MM.1S (cell line): ENCODE measurements around the gene PCDH17.

ENCODE experiments used
- DNase-seq: peaks from one replicate; pipeline ENCODE4 v3.0.0-alpha.2; 2015
- H2AFZ ChIP-seq: fragments of 300-600 bp; sonication (generic); 2 replicates; pipeline ENCODE4 v1.6.0; 2016; ENCODE audit warnings: antibody characterized with exemption, low read length
- H3F3A ChIP-seq: fragments of 300-600 bp; sonication (generic); 2 replicates; pipeline ENCODE4 v1.6.1; 2016; ENCODE audit warnings: mild to moderate bottlenecking, antibody characterized with exemption, low read length, moderate library complexity, mixed read lengths; ENCODE audit not compliant: insufficient read depth
- H3K27ac ChIP-seq: fragments of 300-600 bp; sonication (generic); 2 replicates; pipeline ENCODE4 v1.5.1; 2016; ENCODE audit warnings: mild to moderate bottlenecking, low read length
- H3K27me3 ChIP-seq: fragments of 300-600 bp; sonication (generic); replicated peaks from 2 replicates; pipeline ENCODE4 v1.6.0; 2016; ENCODE audit warnings: low read length; ENCODE audit not compliant: insufficient read depth
- H3K36me3 ChIP-seq: fragments of 300-600 bp; sonication (generic); replicated peaks from 2 replicates; pipeline ENCODE4 v1.6.1; 2016; ENCODE audit warnings: mild to moderate bottlenecking, low read length, mixed read lengths; ENCODE audit not compliant: insufficient read depth
- H3K4me1 ChIP-seq: fragments of 300-600 bp; sonication (generic); 2 replicates; pipeline ENCODE4 v1.6.1; 2016; ENCODE audit warnings: low read length, mixed read lengths
- H3K4me2 ChIP-seq: fragments of 300-600 bp; sonication (generic); 2 replicates; pipeline ENCODE4 v1.6.0; 2016; ENCODE audit warnings: low read depth, low read length
- H3K4me3 ChIP-seq: fragments of 300-600 bp; sonication (generic); 2 replicates; pipeline ENCODE4 v1.5.1; 2016; ENCODE audit warnings: low read length, mixed read lengths
- H3K79me2 ChIP-seq: fragments of 300-600 bp; sonication (generic); 2 replicates; pipeline ENCODE4 v1.6.1; 2016; ENCODE audit warnings: mixed run types, low read length, mixed read lengths
- H3K9ac ChIP-seq: fragments of 300-600 bp; sonication (generic); 2 replicates; pipeline ENCODE4 v1.6.1; 2016; ENCODE audit warnings: low read length, mixed read lengths
- H3K9me2 ChIP-seq: fragments of 300-600 bp; sonication (generic); replicated peaks from 2 replicates; pipeline ENCODE4 v1.6.1; 2016; ENCODE audit warnings: mild to moderate bottlenecking, low read length, mixed read lengths; ENCODE audit not compliant: insufficient read depth
- H3K9me3 ChIP-seq: fragments of 300-600 bp; sonication (generic); replicated peaks from 2 replicates; pipeline ENCODE4 v1.6.1; 2016; ENCODE audit warnings: mild to moderate bottlenecking, low read length, mixed read lengths; ENCODE audit not compliant: insufficient read depth
- H4K20me1 ChIP-seq: fragments of 300-600 bp; sonication (generic); 2 replicates; pipeline ENCODE4 v1.6.1; 2016; ENCODE audit warnings: mild to moderate bottlenecking, low read length, moderate library complexity, mixed read lengths; ENCODE audit not compliant: insufficient read depth
- CTCF ChIP-seq: fragments of 300-600 bp; sonication (generic); IDR thresholded peaks from 2 replicates; pipeline ENCODE4 v1.5.1; 2016; ENCODE audit warnings: antibody characterized with exemption, low read length, mixed read lengths
- EZH2 ChIP-seq: fragments of 300-600 bp; sonication (generic); optimal IDR thresholded peaks from 2 replicates; pipeline ENCODE3; 2017; ENCODE audit warnings: low read depth, mild to moderate bottlenecking, antibody characterized with exemption, low read length, mixed read lengths
- EZH2phosphoT487 ChIP-seq: fragments of 300-600 bp; sonication (generic); IDR thresholded peaks from 2 replicates; pipeline ENCODE4 v1.6.1; 2018; ENCODE audit warnings: antibody characterized with exemption, low read length

PCDH17 gene

GRCh38 chr13:57724486-57725272 is 93.1 kb downstream of the PCDH17 start:
- no peak overlapping the region for H3K9ac ChIP-seq
- H3K9me2 ChIP-seq: no peaks in the 10 kb centered on the region
- no peaks in the 10 kb centered on the region for H3K4me1 ChIP-seq
- no peaks in the 10 kb centered on the region for H3K27me3 ChIP-seq
- H3F3A ChIP-seq: no peaks in the 10 kb centered on the region
- no peaks in the 10 kb centered on the region for H3K9me3 ChIP-seq
- no peak for DNase-seq
- no peaks in the 10 kb centered on the region for H4K20me1 ChIP-seq
- no peak overlapping the region for H3K4me2 ChIP-seq
- H3K27ac ChIP-seq: no peak overlapping the region
- no peaks in the 10 kb centered on the region for H3K36me3 ChIP-seq
- H3K79me2 ChIP-seq: no peaks in the 10 kb centered on the region
- H2AFZ ChIP-seq: no peak overlapping the region
- no peak overlapping the region for H3K4me3 ChIP-seq
- TF ChIP-seq EZH2 (no peak), CTCF (no peak), EZH2phosphoT487 (no peak)

- H3K4me2 ChIP-seq: no peak overlapping the region
These were observed 93.9 kb downstream of the PCDH17 start for GRCh38 chr13:57725480-57725879.

GRCh38 chr13:57726981-57727380 is 95.4 kb downstream of the PCDH17 start:
- Histone ChIP-seq H3K4me3 (no peak overlapping the region), H2AFZ (no peak overlapping the region), H3K9me2 (no peaks in the 10 kb centered on the region), H3K4me2 (no peak overlapping the region), H3K27me3 (no peaks in the 10 kb centered on the region), H3K4me1 (no peaks in the 10 kb centered on the region), H4K20me1 (no peaks in the 10 kb centered on the region), H3K9ac (no peak overlapping the region), H3K9me3 (no peaks in the 10 kb centered on the region), H3F3A (no peaks in the 10 kb centered on the region), H3K79me2 (no peaks in the 10 kb centered on the region), H3K27ac (no peak overlapping the region), H3K36me3 (no peaks in the 10 kb centered on the region)
- no peak for DNase-seq
- TF ChIP-seq EZH2 (no peak), EZH2phosphoT487 (no peak), CTCF (no peak)

More at GRCh38 chr13:57725480-57725879, 93.9 kb downstream of the PCDH17 start:
- H3F3A ChIP-seq: no peaks in the 10 kb centered on the region
- H3K4me3 ChIP-seq: no peak overlapping the region
- H3K27me3 ChIP-seq: no peaks in the 10 kb centered on the region
- no peaks in the 10 kb centered on the region for H3K9me3 ChIP-seq
- no peak overlapping the region for H3K9ac ChIP-seq
- H4K20me1 ChIP-seq: no peaks in the 10 kb centered on the region
- no peak for DNase-seq
- H3K79me2 ChIP-seq: no peaks in the 10 kb centered on the region
- H3K36me3 ChIP-seq: no peaks in the 10 kb centered on the region
- H3K4me1 ChIP-seq: no peaks in the 10 kb centered on the region
- TF ChIP-seq EZH2phosphoT487: no peak
- no peak for TF ChIP-seq EZH2
- TF ChIP-seq CTCF: no peak
- H2AFZ ChIP-seq: no peak overlapping the region
- no peak overlapping the region for H3K27ac ChIP-seq
- H3K9me2 ChIP-seq: no peaks in the 10 kb centered on the region
